Activated CD4-positive, alpha-beta T cell treated with anti-CD3 and anti-CD28 coated beads for 4 hours (primary cell): ENCODE data around the gene NVL.
A peak's percentile ranks its signal among the peaks of the same experiment; 100 is the strongest.
"Not testable (repeated sequence)": the region's sequence is repeated elsewhere in the genome, so short reads cannot be mapped to it uniquely, and the experiment has no call there.

Experiments
- DNase-seq, 2 donors: peaks; one replicate each; pipeline ENCODE4 v3.0.0-alpha.2; 2020

The NVL gene

DNA sequence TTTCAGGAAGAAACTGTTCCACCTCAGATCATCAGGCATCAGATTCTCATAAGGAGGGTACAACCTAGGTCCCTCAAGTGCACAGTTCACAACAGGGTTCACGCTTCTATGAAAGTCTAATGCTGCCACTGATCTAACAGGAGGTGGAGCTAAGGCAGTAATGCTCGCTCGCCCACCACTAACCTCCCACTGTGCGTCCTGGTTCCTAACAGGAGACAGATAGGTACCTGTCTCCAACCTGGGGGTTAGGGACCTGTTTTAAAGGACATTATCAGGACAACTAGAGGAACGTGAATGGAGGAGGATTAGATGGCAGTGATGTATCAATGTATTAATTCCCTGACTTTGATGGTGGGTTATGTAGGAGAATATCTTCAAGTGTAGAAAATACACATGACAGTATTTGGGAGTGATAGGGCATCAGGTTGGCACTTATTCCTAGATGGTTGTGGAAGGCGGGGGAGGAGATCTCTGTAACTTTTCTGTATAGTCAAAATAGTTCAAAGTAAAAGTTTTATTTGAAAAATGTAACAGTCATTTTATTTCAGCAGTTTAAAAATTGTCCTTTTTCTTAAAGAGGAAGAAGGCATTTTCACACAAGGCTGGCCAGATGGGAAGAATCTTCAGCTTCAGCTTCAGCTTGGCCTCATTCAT, 103.0 kb downstream of the NVL start:
- DNase-seq, result no peak

DNA sequence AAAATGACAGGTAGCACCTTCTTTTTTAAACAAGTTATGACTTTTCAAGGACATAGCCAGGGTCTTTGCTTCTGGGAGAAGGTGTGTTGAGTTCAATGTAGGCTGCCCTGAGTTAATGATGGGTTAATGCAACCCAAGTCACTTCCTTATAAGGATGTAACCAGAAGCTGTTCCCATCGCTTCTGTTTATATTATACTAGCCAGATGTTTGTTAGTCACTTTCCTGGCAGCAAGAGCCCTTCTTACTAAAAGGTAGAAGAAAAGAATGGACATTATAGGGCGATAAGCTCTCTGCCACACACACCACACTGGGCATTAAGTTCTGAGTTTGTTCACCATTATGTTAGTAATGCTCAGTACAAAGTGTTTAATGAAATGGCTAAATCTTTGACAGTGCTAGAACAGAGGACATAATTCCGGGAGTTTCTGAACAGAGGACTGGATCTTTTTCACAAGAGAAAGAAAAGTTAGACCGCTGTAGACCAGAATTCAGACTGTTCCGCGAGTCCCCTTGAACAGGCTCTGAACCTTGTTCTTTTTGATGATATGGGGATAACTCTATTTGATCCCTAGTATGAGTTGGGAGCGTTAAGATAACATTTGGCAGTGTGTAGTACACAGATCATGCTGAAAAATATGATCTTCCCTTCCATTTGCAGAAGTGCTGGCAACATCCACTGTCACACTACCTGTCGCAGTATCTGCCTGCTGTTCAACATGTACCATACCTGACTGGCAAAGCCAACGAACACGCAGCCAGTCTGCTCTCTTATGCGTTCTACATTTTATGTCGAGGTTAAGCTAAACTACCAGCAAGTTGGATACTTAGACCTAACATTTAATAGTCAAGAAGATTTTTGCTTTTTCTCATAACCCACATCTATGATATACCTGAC, 105.9 kb downstream of the NVL start:
- no peak for DNase-seq

DNA sequence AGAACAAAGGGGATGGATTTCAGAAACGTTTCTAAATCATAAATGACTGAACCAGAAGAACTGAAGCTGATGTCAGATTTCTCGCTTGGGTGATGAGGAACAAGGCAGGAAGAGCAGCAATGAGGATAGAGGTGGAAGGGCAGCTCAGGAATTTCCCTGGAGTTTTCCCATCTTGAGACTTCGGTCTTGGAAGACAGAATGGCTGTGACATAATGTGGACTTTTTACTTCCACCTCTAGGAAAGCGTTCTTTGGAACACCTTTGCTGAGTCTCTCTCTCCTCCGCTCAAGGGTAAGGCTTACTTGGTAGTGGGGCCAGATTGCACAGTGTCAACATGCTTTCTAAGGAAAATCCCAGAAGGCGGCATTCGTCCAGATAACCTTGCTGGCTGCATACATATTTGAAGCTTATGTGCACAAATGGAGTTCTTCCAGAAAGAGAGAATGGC, 110.3 kb downstream of the NVL start:
- DNase-seq, result no peak

DNA sequence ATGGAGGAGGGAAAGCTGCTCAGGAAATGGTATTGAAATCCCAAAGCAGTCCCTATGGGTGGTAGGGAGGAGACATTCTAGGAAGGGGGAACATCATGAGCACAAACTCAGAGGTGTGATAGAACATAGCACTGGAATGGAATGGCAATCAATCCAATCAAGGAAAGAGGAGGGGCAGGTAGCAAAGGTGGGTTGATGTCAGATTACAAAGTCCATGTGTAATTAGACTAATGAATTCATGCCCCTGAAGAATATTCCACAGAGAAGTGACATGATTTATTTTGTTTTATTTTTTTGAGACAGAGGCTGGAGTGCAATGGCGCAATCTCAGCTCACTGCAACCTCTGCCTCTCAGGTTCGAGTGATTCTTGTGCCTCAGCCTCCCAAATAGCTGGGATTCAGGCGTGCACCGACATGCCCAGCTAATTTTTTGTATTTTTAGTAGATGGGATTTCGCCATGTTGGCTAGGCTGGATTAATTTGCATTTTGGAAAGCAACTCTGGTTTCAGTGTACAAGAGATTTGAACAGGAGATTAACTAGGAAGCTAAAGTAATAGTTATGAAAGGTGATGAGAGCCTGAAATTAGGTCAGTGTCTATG, 110.9 kb downstream of the NVL start:
- DNase-seq, result no peak

DNA sequence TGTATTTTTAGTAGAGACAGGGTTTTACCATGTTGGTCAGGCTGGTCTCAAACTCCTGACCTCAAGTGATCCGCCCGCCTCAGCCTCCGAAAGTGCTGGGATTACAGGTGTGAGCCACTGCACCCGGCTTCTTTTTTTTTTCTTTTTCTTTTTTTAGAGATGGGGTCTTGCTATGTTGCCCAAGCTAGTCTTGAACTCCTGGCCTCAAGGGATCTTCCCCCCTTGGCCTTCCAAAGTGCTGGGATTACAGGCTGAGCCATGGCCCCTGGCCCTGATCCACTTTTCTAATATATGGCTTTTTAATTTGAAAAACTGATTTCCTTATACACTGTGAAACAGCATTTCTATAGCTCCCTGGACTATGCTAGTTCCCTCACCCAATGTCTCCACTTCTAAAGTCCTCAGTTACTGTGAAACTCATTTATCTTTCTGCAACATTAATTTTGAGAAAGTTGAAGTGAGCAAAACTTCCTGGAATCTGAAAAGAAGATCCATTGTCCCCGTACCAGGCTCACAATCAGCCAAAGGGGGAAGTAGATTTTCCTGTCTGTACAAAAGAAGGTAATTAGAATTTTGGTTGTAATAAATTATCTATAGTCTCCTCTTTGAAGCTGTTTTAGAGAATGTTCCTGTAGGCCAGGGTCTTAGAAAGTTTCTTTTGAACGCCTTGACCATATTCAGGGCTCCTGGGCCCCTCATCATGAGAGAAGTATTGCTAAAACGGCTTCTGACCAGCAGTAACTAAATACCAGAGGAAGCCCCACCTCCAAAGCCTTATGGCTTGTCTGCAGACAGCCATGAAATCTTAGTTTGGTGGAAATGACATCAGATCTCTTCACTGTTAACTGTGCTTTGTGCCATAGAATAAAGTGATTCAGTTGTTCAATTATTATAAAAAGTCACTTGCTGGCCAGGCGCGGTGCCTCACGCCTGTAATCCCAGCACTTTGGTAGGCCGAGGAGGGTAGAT, 112.0 kb downstream of the NVL start:
- DNase-seq, result no peak

DNA sequence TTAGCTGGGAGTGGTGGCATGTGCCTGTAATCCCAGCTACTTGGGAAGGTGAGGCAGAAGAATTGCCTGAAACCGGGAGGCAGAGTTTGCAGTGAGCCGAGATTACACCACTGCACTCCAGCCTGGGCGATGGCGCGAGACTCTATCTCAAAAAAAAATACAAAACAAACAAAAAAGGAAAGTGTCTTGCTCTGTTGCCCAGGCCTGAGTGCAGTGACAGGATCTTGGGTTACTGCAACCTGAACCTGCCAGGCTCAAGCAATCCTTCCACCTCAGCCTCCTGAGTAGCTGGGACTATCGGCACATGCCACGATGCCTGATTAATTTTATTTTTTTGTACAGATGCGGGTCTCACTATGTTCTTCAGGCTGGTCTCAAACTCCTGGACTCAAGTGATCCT, 113.6 kb downstream of the NVL start:
- DNase-seq, result no peak

DNA sequence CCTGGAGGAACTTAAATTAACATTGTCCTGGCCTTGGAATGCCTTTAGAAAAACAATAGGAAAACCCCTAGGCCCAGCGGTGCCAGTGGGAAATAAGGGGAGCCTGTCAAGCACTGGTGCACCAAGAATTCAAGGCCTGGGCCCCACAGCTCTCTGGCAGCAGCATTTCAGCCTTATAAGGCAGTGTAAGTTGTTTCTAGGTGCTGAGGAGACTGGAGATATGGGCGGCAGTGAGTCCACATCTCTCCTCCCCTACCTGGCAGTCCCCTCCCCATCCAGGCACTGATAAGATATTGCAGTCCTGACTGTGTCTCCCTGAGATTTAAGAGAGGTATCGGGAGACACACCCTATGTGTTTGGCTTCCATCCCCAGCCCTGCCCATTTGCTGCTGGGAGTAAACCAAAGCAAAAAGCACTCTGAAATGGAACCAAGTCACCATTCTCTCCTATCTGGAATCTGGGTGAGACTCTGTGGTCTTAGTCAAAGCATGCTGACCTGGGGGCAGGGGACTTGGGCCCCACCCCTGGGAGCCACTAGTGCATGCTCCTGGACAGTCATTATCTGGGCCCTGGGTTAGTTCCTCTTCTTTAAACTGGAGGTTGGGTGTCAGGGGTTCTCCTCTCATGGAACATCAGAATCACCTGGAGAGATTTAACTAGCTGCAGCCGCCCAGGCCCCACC, 116.4 kb downstream of the NVL start:
- DNase-seq, result no peak

DNA sequence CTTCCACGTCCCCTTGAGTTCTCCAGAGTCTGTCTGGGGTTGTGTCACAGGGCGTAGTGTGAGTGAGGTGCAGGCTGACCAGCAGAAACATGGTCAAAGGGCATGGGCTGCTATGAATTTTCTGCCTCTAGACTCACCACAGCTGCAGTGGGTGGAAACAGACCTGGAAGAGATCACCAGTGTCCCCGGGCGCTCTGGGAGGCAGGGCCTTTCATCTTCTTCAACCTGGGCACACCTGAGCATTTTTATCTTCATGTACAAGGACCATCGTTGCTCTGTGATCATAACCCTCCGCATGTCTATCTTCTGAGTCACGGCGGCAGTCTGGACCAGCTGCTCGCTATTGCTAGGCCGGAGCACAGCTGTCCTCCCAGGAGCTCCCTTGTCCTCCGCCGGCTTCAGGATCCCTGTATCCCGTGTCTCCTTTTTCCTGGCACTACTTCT, 117.3 kb downstream of the NVL start:
- DNase-seq, result no peak

DNA sequence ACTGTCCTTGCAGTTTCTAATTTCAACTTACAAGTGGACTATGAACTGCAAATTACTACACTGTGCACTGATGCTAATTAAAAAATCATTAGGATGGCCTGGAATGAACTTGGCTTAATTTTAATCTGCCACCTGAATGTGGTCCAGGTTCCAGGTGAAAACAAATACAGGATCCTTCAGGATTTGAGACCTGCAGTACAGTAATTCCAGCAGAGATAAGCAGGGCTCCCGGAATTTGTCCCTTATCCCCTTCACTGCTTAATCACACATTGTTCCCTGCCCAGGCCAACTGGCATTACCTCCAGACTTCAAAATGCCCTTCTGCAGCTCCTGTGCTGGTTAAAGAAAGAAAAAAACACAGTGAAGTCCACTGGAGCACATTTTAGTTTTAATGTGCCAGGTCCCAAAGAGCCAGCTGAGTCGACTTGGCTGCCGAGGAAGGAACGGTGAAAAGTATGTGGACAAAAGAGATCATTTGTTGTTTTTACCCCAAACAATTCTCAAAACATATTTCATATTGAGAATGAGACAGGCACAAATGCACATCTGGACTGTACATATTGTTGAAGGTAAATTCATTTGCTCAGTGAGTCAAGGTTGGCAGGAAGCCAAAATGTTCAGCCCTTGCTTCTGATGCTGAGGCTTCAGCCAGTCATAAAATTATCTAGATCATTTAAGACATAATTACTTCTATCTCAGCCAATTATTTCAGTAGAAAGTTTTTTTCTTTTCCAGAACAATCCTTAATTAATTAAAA, 118.6 kb downstream of the NVL start:
- no peak for DNase-seq

DNA sequence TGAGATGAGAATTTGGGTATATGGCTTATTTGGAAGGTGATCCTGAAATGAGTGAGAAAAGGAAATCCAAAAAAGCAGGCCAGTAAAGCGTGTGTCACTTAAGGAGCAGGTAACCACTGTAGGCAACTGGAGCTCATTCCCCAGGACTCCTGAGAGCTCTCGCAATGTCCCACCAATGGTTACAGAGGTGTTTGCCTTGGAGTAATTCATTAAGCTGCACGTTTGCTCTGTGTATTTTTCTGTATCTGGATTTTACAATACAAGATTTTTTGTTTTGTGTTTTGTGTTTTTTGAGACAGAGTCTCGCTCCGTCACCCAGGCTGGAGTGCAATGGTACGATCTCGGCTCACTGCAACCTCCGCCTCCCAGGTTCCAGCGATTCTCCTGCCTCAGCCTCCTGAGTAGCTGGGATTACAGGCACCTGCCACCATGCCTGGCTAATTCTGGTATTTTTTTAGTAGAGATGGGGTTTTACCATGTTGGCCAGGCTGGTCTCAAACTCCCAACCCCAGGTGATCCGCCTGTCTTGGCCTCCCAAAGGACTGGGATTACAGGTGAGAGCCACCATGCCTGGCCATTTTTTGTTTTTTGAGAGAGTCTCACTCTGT, 123.9 kb downstream of the NVL start:
- not testable (repeated sequence) for DNase-seq

DNA sequence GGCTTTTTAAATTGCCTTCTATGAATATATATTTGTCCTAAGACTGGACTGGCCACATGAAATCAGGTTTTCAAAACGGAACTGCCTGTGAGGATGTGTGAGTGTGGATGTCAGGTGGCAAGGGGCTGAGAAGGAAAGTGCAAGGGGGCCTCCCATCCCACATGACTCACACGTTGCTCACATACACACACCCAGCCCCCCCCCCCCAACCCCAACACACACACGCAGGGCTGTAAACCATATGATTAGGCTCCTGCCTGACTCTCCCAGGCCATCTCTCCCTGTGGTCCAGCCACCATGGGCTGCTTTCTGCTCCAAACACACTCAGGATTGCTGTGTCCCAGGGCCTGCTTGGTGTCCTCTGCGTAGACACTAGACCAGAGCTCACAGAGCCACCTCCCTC, 124.5 kb downstream of the NVL start:
- DNase-seq, result peak; percentile 8 to 14

DNA sequence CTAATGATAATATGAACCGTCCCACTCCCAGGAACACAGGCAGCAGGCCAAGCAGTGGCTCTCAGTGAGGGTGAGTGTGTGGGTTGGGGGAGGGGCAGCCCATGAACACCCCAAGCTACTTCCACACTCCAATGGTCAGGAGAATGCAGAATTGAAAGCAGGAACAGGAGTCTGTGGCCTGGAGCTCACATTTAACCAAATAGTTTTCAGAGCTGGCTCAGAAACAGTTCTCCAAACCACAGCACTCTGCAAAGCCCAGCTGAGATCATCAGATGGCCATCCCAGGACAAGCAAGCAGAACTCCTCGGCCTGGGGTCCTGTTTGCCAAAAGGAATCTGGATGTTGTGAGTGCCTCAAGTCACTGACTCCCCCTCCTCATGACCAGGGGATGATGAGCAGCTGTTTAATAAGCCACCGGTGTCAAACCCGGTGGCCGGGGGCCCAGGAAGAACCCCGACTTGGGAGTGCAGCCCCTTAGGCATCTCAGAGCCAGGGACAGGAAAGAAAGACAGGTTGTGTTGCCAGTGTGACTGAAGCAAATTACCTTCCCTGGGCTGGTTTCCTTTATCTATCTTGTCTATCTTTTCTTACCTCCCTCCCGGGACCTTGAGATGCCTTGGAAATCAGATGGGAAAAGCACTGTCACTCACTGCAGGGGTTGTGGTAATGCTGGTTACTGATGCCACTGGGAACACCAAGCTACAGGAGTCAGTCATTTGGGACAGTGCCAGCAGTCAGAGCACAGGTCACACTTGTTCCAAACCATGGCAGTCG, 126.5 kb downstream of the NVL start:
- DNase-seq, result no peak

DNA sequence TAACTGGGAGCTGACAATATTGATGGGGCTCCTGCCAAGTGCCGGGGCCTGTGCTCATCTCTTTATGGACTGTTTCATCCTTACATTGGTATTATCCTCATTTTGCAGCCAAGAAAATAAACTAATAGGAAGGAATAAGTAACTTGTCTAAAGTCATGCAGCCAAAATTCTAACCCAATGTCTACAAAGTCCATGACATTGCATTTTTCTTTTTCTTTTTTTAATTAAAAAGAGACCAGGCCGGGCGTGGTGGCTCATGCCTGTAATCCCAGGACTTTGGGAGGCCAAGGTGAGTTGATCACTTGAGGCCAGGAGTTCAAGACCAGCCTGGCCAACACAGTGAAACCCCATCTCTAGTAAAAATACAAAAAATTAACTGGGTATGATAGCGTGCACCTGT, 128.1 kb downstream of the NVL start:
- no peak for DNase-seq

DNA sequence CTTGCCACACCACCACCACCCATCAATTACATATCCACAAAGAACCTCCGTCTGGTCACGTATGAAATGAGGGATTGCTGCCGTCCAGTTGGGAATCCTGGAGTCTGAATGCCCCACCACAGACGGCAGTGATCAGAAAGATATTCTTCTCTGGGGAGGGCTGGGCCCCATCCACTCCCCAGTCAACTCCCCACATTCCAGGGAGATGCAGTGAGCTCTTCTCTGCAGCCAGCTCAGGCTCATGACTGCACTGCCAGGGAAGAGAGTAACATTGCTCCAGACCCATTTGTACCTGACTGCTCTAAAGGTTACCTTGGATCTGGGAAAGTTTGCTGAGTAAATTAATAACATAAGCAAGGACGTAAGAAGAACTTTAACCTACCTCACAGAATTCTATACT, 128.6 kb downstream of the NVL start:
- DNase-seq, result no peak

DNA sequence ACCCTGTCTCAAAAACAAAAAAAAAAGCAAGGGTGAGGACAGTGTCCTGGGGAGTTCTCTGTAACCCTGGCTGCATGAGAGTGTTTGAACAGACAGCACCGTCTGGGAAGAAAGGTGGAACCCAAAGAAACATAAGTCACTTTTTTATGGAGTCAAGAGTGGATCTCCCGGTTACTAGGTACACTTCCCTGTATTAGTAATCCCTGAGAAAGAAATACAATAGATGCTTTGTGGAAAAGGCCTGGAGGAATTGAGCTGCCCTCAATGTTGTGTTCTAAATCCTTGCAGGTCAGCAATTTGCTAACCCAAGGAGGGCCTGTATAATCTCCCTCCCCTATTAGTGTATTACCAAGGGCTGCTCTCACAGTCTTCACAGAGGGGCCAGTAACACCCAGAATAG, 130.3 kb downstream of the NVL start:
- no peak for DNase-seq

DNA sequence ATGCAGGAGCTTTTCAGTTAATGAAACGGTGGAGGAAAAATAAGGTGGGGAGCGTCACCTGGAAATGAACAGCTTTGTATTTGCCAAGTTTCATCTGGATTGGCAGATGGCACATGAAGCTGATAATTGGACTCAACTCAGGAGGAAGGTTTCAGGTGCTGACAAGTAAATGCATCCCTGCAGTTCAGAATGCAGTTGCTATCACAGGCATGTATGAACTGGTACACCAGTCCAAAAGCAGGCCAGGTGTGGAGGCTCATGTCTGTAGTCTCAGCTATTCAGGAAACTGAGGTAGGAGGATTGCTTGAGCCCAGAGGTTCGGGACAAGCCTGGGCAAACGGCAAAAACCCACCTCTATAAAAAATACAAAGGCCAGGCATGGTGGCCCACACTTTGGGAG, 131.4 kb downstream of the NVL start:
- DNase-seq, result no peak

DNA sequence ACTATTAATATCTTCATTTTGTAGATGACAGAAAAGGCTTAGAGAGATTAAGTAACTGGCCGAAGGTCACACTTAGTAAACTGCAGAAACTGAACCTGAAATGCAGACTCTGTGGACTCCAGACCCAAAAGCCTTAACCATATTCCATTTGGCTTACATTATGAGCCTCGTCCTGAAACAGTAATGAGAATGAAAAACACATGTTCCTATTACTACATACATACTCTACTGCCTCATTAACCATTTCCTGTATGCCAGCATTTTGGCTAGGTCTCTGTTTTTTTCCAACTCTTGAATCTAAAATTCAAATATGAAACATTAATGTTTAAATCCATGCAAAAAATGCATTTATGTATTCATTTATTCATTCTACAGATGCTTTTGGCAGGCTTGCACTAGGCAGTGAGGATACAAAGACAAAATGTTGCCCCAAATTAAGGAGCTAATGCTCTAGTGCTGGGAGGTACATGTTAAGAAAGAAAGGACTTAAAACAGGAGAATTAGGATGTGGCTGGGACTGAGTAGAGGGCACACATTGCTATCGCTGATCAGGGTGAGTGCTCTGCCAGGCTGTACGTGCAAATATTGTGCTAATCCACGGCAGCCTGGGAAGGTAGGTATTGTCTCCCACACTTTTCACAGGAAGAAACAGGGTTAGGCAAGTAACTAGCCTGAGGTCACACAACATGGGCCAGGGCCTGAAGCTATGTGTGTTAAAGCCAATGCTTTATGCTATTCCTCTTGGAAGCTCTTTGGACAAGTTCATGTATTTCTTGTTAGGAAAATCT, 133.0 kb downstream of the NVL start:
- DNase-seq, result no peak

DNA sequence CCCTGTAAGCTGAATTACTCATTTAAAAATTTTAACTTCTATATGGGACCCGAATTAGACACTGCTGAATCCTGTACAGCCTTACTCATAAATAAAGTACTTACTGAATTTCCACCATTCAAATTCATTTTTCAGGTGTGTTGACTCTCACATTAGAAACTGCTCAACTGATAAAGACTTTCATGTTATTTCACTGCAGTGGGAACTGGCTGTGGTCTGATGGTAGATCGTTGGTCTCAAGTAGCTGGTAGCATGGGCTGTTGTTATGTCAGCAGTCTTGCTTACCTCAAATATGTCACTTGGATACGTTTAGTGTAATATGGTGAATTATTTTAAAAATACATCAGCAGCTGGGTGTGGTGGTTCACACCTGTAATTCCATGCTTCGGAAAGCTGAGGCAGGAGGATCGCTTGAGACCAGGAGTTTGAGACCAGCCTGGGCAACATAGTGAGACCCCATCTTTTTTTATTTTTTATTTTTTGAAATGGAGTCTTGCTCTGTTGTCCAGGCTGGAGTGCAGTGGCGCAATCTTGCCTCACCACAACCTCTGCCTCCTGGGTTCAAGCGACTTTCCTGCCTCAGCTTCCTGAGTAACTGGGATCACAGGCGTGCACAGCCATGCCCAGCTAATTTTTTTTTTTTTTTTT, 136.5 kb downstream of the NVL start:
- DNase-seq, result no peak
